Calu3 (cell line): ENCODE results near the gene PSMG3. TPM values are rescaled to one million over a fixed set of nuclear protein-coding genes. Genes with fewer than 3 reads are reported as not detected.

ENCODE experiments used
- BruUV-seq: library from RNA; stranded (reverse); fragments of 400-500 nt; replicated peaks from 2 replicates; lab custom pipeline; 2021; lab: Mats Ljungman, UMichigan
- CTCF ChIA-PET: fragments of 300-600 bp; sonication (Branson Sonifier 250); formaldehyde crosslinking; loops from one replicate; lab custom pipeline; 2022; ENCODE audit warnings: antibody characterized with exemption; lab: Charles Lee
- DNase-seq: peaks from one replicate; pipeline ENCODE4 v3.0.0; 2022
- H3K27ac Mint-ChIP-seq: one replicate; pipeline ENCODE4 v1.8.0; 2022; ENCODE audit warnings: mixed read lengths; ENCODE audit not compliant: unreplicated experiment
- H3K27me3 Mint-ChIP-seq: one replicate; pipeline ENCODE4 v1.8.0; 2022; ENCODE audit warnings: mixed read lengths; ENCODE audit not compliant: unreplicated experiment
- H3K36me3 Mint-ChIP-seq: one replicate; pipeline ENCODE4 v1.8.0; 2022; ENCODE audit warnings: mild to moderate bottlenecking, moderate library complexity, mixed read lengths; ENCODE audit not compliant: insufficient read depth, unreplicated experiment
- H3K4me1 Mint-ChIP-seq: one replicate; pipeline ENCODE4 v1.8.0; 2022; ENCODE audit warnings: mild to moderate bottlenecking, low read depth, mixed read lengths; ENCODE audit not compliant: unreplicated experiment
- H3K4me3 Mint-ChIP-seq: one replicate; pipeline ENCODE4 v1.8.0; 2022; ENCODE audit warnings: mild to moderate bottlenecking, low read depth, moderate library complexity, mixed read lengths; ENCODE audit not compliant: unreplicated experiment
- H3K9me3 Mint-ChIP-seq: one replicate; pipeline ENCODE4 v1.8.0; 2022; ENCODE audit warnings: low read depth, mixed read lengths; ENCODE audit not compliant: unreplicated experiment
- CTCF ChIP-seq: fragments of 200-600 bp; IDR thresholded peaks from one replicate; pipeline ENCODE4 v1.8.0; 2022; ENCODE audit warnings: antibody characterized with exemption; ENCODE audit not compliant: unreplicated experiment
- intact Hi-C: fragments of 100-400 bp; cut with micrococcal nuclease; formaldehyde crosslinking; loops from one replicate; pipeline ENCODE4 v1.10.0; 2022; ENCODE audit not compliant: unreplicated experiment
- total RNA-seq: library from RNA; stranded (reverse); gene quantifications from 2 replicates; pipeline ENCODE4 v1.2.3, GENCODE V29; 2022

The PSMG3 gene
- total RNA-seq, 1 experiment from 2014 or later, result 64.0 TPM

- BruUV-seq, result no TSS peak
- DNase-seq, result no peak
- CTCF ChIA-PET, result interaction anchor here (0.7 to 1.0 kb wide), 2 partner anchors 11 to 12 kb away, joined by 3 to 5 read pairs; partner anchors contain the start of gene TMEM184A
- H3K36me3 Mint-ChIP-seq, result peaks cover 100% of the 10 kb centered on the region
- H3K9me3 Mint-ChIP-seq, result no peaks in the 10 kb centered on the region
- no peak overlapping the region for H3K4me3 Mint-ChIP-seq
- H3K27me3 Mint-ChIP-seq, result no peaks in the 10 kb centered on the region
- intact Hi-C loops, result no loop called here
- no peak for TF ChIP-seq CTCF
- H3K4me1 Mint-ChIP-seq, result peaks cover 29% of the 10 kb centered on the region
- peak overlapping the region; percentile 63 for H3K27ac Mint-ChIP-seq
These were observed 26.0 kb downstream of the PSMG3 start for GRCh38 chr7:1543826-1544177.

- no peaks in the 10 kb centered on the region for H3K9me3 Mint-ChIP-seq
- intact Hi-C loops, result no loop called here
- H3K27me3 Mint-ChIP-seq, result no peaks in the 10 kb centered on the region
- DNase-seq, result no peak
- H3K4me3 Mint-ChIP-seq, result peak overlapping the region; percentile 44
- BruUV-seq, result no TSS peak
- peaks cover 100% of the 10 kb centered on the region for H3K36me3 Mint-ChIP-seq
- CTCF ChIA-PET, result interaction anchor here (0.7 kb wide), 1 partner anchor 10 kb away, joined by 3 read pairs; no protein-coding TSS in a partner anchor
- peaks cover 24% of the 10 kb centered on the region for H3K4me1 Mint-ChIP-seq
- peak overlapping the region; percentile 98 for H3K27ac Mint-ChIP-seq
- TF ChIP-seq CTCF, result no peak
These were observed 26.7 kb downstream of the PSMG3 start for GRCh38 chr7:1542841-1543747.

GRCh38 chr7:1542329-1542728 lies 27.5 kb downstream of the PSMG3 start:
- H3K4me1 Mint-ChIP-seq, result peaks cover 29% of the 10 kb centered on the region
- H3K9me3 Mint-ChIP-seq, result no peaks in the 10 kb centered on the region
- H3K36me3 Mint-ChIP-seq, result peaks cover 100% of the 10 kb centered on the region
- intact Hi-C loops, result no loop called here
- CTCF ChIA-PET, result no interaction called here
- no peak for DNase-seq
- no peaks in the 10 kb centered on the region for H3K27me3 Mint-ChIP-seq
- TF ChIP-seq CTCF, result no peak
- peak overlapping the region; percentile 98 for H3K27ac Mint-ChIP-seq
- TSS peak; percentile 2 for BruUV-seq
- peak overlapping the region; percentile 44 for H3K4me3 Mint-ChIP-seq

GRCh38 chr7:1541431-1542162 lies 28.2 kb downstream of the PSMG3 start:
- Mint-ChIP-seq H3K27ac (peak overlapping the region; percentile 98), H3K27me3 (no peaks in the 10 kb centered on the region), H3K36me3 (peaks cover 100% of the 10 kb centered on the region), H3K4me3 (peak overlapping the region; percentile 44), H3K9me3 (no peaks in the 10 kb centered on the region), H3K4me1 (peaks cover 34% of the 10 kb centered on the region)
- intact Hi-C loops, result no loop called here
- DNase-seq, result no peak
- CTCF ChIA-PET, result interaction anchor here (0.6 to 0.8 kb wide), 3 partner anchors 14 to 104 kb away, joined by 3 to 9 read pairs (median 4); partner anchors contain the start of genes INTS1 and TMEM184A
- no TSS peak for BruUV-seq
- TF ChIP-seq CTCF, result no peak
